ENCODE results near the gene YTHDC2. TPM values are rescaled to one million over a fixed set of nuclear protein-coding genes. Genes with fewer than 3 reads are reported as not detected.

Gene YTHDC2
- total and polyA plus RNA-seq, 5 experiments from 2014 or later, result 6.1 to 48.8 (median 9.9) TPM

DNA sequence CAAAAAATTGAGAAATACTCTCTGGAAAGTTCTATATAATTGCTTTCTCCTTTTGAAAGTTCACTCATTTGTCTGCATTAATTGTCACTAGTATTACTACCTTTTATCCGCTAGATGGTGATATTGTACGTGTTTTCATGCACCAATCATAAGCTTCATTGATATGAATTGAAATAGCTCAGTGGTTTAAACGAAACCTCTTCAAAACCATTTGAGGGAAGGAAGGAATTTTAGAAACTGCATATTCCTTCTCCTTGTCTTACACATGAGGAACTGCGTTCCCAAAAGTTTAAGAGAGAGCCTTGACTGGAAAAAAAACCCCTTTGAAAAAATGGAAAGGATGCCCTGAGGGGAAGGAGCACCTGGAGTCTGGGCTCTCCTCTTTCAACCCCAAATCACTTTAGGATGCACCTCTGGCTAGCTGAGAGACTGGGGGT, 98.6 kb downstream of the YTHDC2 start:
- H3K4me1 Mint-ChIP-seq, result peaks cover 0 to 2% (median 0%) of the 10 kb centered on the region in 4 donors
- POLR2A ChIA-PET, result no interaction called here
- H3K4me3 Mint-ChIP-seq, result no peak overlapping the region
- peaks cover 8 to 38% (median 13%) of the 10 kb centered on the region in 5 donors for H3K27me3 Mint-ChIP-seq
- no peaks in the 10 kb centered on the region for H3K36me3 Mint-ChIP-seq
- H3K9me3 Mint-ChIP-seq, result no peaks in the 10 kb centered on the region
- no peak overlapping the region for H3K27ac Mint-ChIP-seq
- peak; percentile 60 to 71 for ATAC-seq
- DNase-seq, result peak in 3 of 10 donors; percentile 45 to 50 (median 46)

DNA sequence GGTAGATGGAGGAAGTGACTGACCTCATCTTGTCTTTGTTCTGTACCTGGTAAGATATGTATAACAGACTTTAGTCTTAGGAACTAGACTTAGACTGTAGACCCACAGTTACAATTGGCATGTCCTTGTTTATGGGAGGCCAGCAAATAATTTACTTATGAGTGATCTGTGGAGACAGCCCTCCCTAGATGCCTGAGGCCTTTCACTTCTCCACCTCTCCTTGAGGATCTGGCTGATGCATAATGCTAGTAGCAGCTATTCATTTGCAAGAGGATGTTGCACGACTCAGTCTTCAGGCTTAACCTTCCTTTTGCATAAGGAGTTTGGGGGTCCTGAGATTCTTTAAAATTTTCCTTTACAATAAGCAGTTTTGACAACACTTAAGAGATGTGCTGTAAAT, 100.7 kb downstream of the YTHDC2 start:
- Mint-ChIP-seq H3K4me3 (no peak overlapping the region), H3K4me1 (peaks cover 0 to 2% (median 0%) of the 10 kb centered on the region in 4 donors), H3K27ac (no peak overlapping the region), H3K27me3 (peaks cover 7 to 30% (median 10%) of the 10 kb centered on the region in 5 donors), H3K36me3 (no peaks in the 10 kb centered on the region), H3K9me3 (no peaks in the 10 kb centered on the region)
- ATAC-seq (no peak), DNase-seq (no peak)
- POLR2A ChIA-PET, result no interaction called here

DNA sequence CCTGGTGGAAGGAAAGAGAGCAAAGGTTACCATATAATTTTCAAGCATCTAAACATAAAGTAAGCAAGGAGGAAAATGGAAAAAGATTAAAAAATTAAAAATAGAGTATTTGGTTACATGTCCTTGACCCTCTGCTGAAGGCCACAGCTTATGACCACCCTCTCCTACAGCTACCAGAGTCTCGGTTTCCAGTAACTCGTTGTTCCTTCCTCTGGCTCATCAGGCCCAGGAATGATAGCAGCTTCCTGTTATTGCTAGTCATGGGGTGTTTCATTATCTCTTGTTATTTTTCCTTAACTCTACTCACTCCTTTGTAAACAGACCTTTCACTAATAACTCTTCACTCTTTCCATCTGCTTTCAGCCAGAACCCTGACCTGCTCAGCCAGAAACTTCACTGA, 102.2 kb downstream of the YTHDC2 start:
- Mint-ChIP-seq H3K27me3 (peaks cover 7 to 21% (median 9%) of the 10 kb centered on the region in 5 donors), H3K27ac (no peak overlapping the region), H3K4me1 (peaks cover 0 to 5% (median 0%) of the 10 kb centered on the region in 4 donors), H3K9me3 (no peaks in the 10 kb centered on the region), H3K4me3 (no peak overlapping the region), H3K36me3 (no peaks in the 10 kb centered on the region)
- DNase-seq (no peak), ATAC-seq (no peak)
- POLR2A ChIA-PET, result no interaction called here

DNA sequence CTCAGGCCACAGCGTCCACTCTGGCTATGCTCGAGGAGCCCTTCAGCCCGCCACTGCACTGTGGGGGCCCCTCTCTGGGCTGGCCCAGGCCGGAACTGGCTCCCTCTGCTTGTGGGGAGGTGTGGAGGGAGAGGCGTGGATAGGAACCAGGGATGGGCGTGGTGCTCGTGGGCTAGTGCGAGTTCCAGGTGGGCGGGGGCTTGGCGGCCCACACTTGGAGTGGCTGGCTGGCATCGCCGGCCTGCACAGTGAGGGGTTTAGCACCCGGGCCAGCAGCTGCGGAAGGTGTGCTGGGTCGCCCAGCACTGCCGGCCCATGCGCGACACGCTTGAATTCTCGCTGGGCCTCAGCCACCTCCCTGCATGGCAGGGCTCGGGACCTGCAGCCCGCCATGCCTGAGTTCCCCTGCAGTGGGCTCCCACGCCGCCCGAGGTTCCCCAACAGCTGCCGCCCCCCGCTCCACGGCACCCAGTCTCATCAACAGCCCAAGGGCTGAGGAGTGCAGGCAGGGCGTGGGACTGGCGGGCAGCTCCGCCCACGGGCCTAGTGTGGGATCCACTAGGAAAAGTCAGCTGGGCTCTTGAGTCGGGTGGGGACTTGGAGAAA, 103.8 kb downstream of the YTHDC2 start:
- Mint-ChIP-seq H3K4me3 (no peak overlapping the region), H3K36me3 (no peaks in the 10 kb centered on the region), H3K9me3 (no peaks in the 10 kb centered on the region), H3K4me1 (peaks cover 0 to 5% (median 0%) of the 10 kb centered on the region in 4 donors), H3K27me3 (peaks cover 2 to 21% (median 9%) of the 10 kb centered on the region in 5 donors), H3K27ac (no peak overlapping the region)
- ATAC-seq, result no peak
- DNase-seq, result no peak
- POLR2A ChIA-PET, result no interaction called here

DNA sequence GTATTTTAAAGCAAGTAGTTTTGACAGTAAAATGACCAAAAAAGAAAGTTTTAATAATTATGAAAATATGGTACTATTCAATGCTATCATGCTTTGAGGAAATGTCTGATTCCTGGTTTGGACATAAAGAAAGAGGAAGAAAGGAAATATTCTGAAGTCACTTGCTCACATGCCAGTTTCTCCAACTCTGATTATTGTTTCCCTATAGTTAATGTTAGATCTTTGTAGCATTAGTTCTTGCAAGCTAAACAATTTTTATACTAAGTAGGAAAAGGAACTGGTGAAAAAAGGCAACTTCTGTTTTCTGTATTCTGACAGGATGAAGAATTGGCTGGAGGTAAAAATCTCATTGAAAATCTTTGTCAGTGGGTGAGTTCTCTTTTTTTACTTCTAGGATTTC, 119.5 kb downstream of the YTHDC2 start:
- ATAC-seq, result no peak
- Mint-ChIP-seq H3K27ac (no peak overlapping the region), H3K36me3 (peaks cover 0 to 12% (median 0%) of the 10 kb centered on the region in 3 donors), H3K4me1 (no peaks in the 10 kb centered on the region), H3K27me3 (peaks cover 1 to 35% (median 11%) of the 10 kb centered on the region in 5 donors), H3K4me3 (no peak overlapping the region), H3K9me3 (peaks cover 0 to 17% (median under 1%) of the 10 kb centered on the region in 9 donors)
- POLR2A ChIA-PET, result no interaction called here
- no peak for DNase-seq

DNA sequence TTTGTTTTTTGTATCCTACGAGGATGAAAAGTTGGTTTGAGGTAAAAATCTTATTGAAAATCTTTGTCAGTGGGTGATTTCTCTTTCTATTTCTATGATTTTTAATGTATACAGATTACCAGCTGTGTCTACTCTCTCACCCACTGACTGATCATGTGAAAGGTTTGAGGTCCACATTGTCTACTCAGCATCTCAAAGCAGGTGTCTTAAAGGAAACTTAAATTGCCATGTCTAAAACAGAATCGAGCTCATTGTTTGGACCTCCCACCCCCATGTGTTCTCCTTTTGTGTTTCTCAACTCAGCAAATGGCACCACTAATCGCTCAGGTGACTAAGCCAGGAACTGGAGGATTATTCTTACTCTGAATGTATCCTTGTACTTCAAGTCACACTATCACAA, 121.5 kb downstream of the YTHDC2 start:
- ATAC-seq (no peak), DNase-seq (no peak)
- H3K27me3 Mint-ChIP-seq, result peaks cover 1 to 34% (median 10%) of the 10 kb centered on the region in 5 donors

DNA sequence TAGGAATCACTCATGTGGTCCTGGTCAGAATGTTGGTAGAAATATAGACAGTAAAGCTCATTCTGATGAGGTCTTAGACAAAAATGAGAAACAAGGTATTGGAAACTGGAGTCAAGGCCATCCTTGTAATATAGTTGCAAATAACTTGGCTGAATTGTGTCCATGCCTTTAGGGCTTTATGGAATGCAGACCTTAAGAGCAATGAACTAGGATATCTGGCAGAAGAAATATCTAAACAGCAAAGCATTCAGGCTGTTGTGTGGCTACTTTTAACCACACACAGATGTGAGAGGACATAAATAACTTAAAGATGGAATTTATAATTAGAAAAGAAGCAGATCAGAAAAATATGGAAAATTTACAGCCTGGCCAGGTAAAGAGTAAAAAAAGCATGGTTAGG, 128.2 kb downstream of the YTHDC2 start:
- H3K4me3 Mint-ChIP-seq, result no peak overlapping the region
- no peak for ATAC-seq
- DNase-seq, result no peak
- peaks cover 0 to 2% (median 0%) of the 10 kb centered on the region in 3 donors for H3K36me3 Mint-ChIP-seq
- POLR2A ChIA-PET, result interaction anchor here (0.5 kb wide), 1 partner anchor 34 kb away, joined by 3 read pairs; no protein-coding TSS in a partner anchor
- H3K4me1 Mint-ChIP-seq, result no peaks in the 10 kb centered on the region
- H3K27ac Mint-ChIP-seq, result no peak overlapping the region
- peaks cover 0 to 22% (median 3%) of the 10 kb centered on the region in 9 donors for H3K9me3 Mint-ChIP-seq
- peaks cover 1 to 27% (median 6%) of the 10 kb centered on the region in 5 donors for H3K27me3 Mint-ChIP-seq

More for the DNA sequence above, 121.5 kb downstream of the YTHDC2 start:
- no peaks in the 10 kb centered on the region for H3K4me1 Mint-ChIP-seq
- peaks cover 0 to 2% (median 2%) of the 10 kb centered on the region in 3 donors for H3K36me3 Mint-ChIP-seq
- POLR2A ChIA-PET, result no interaction called here
- H3K4me3 Mint-ChIP-seq, result no peak overlapping the region
- no peak overlapping the region for H3K27ac Mint-ChIP-seq
- H3K9me3 Mint-ChIP-seq, result peaks cover 0 to 22% (median 3%) of the 10 kb centered on the region in 9 donors

Other genes with a start within 250 kb of the YTHDC2 start
- not detected for gene TSSK1B, start 78.7 kb upstream of the YTHDC2 start, total RNA-seq
- not detected for gene TSSK1B, start 78.7 kb upstream of the YTHDC2 start, polyA plus RNA-seq
- 1 to 10 TPM; 1.8 to 2.9 TPM for gene MCC, start 25.2 kb upstream of the YTHDC2 start, total RNA-seq
- 1 to 10 TPM; 1.2 to 4.6 (median 2.0) TPM for gene MCC, start 25.2 kb upstream of the YTHDC2 start, polyA plus RNA-seq

Measured in naive thymus-derived CD8-positive, alpha-beta T cell (primary cell).